HG03558 (cell line): ENCODE data around the gene SNX15.
"Not testable (repeated sequence)": the region's sequence is repeated elsewhere in the genome, so short reads cannot be mapped to it uniquely, and the experiment has no call there.

Source experiments
- ATAC-seq: cut with Tn5 transposase; IDR thresholded peaks from one replicate; pipeline ENCODE4 v1.9.1; 2021; ENCODE audit warnings: moderate number of reproducible peaks; ENCODE audit not compliant: unreplicated experiment; ENCODE audit errors: extremely low read depth

SNX15 gene

DNA sequence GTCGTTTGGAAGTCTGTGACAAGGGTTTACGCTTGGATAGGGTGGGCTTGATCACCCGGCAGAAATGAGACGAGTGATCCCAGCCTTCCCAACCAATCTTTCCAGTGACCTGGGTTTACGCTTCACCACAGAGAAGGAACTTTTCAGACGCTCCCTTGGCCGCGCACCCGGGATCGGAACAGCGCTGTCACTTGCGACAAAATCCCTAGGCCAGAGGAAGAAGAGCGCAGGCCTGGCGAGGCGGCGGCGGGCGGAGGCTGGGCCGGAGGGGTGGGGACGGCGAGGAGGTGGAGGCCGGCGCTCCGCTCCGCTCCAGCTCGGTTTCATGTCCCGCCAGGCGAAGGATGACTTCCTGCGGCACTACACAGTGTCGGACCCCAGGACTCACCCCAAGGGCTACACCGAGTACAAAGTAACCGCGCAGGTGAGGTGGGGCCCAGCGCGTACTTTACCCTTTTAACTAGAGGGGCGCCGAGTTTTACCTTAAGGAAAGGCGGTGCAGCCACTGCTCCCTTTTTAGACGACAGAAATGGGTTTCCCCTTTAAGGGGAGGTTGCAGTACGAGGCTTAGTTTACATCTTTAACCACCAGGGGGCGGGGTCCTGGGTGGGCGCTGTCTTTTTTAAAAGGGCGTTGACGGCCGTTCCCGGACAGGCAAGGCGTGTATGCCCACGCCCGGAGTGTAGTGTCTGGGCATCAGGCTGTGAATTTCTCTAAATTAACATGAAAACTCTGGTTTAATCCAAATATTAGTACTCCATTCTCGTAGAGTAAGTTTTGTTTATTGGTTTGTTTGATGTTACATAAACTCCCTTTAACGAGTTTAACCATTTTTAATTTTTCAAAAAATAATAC is at the start of gene SNX15:
Gene SNX15, plus strand, starts transcription at position 227 of the 855 bp plus-strand sequence. Its CDS starts 99 bp downstream, at position 326.
- ATAC-seq, result peak; percentile 70

DNA sequence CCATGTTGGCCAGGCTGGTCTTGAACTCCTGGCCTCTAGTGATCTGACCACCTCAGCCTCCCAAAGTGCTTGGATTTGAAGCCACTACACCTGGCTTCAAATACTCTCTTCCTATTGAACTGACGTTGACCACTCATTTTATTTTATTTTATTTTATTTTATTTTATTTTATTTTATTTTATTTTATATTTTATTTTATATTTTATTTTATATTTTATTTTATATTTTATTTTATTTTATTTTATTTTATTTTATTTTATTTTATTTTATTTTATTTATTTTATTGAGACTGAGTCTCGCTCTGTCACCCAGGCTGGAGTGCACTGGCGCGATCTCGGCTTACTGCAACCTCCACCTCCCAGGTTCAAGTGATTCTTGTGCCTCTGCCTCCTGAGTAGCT is 43.9 kb upstream of the SNX15 start:
- ATAC-seq, result not testable (repeated sequence)

DNA sequence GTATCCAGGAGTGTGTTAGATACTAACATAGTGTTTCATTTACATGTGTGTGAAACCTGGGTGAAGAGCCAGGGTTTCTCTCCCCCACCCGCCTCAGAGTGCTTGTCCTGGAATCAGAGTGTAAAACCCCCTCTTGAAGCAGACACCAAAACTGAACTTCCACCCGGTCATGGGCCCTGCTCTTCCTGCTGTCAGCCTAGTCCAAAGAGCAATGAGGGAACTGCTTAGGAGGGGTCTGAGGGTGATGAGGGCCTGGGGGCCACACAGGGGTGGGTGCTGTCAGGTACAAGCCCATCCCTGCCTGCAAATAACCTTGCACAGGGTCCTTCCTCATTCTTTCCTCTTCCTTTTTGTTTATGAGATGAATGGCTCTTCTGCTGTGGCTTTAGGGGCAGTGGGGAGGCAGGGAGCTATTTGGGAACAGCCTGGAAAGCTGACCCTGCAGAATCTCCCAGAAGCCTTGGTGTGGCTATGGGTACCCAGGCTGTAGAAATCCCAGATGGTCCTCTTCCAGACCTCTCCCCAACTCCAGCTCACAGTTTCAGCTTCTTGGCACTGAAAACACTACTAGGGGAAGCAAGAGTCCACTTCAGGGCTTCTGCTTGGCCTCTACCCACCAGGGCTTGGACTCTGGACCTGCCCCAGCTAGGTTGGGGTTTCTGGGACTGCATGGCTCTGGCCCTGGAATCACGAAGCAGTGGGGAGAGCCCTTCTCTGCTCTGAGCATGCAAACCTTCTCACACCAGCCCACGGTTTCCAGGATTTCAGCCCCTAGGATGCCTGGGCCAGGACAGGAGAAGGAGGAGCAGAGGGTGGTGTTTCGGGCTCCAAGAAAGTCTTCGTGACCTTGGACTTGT is 39.0 kb upstream of the SNX15 start:
- no peak for ATAC-seq

DNA sequence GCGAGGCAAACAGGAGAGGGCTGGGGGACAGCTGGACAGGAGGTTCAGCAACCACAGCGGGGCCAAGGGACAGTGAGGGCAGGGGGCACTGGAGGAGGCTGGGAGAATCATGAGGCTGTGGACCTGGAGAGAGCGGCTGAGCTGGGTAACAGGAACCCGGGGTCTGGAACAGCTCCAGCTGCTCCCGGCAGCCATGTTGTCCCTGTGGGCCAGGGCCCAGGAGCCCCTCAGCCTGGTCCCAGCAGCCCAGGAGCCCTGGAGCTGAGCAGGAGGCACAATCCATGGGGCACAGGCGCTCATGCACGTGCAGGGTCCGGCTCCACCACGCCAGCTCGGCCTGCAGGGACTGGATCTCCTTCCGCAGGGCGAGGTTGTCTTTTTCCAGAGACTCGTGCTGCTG is 37.8 kb upstream of the SNX15 start:
- no peak for ATAC-seq

DNA sequence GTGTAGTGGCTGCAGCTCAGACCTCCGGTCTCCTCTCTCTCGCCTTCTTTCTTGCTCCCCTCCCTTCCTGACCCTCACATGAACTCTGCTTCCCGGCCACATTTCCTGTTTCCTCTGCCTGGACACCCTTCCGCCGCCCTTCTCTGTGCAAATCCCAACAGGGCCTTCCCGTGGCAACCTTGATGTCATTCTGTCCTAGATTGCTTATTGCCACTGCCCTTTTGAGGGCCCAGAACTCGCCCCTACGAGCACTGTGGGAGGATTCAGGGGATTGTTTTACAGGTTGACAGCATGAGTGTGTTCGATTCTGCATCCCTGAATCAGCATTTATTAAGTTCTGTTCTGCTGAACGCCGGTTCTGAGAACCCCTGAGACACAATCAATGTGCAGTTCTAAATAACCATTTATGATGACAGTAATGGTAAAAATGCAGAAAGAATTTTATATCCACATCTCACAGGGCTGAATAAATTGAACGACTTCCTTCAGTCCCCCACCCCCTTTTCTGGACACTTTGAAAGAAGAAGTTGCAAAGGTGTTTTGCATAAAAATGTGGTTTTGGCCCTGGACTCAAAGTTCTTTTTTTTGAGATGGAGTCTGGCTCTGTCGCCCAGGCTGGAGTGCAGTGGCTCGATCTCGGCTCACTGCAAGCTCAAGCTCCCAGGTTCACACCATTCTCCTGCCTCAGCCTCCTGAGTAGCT is 36.9 kb upstream of the SNX15 start:
- no peak for ATAC-seq

DNA sequence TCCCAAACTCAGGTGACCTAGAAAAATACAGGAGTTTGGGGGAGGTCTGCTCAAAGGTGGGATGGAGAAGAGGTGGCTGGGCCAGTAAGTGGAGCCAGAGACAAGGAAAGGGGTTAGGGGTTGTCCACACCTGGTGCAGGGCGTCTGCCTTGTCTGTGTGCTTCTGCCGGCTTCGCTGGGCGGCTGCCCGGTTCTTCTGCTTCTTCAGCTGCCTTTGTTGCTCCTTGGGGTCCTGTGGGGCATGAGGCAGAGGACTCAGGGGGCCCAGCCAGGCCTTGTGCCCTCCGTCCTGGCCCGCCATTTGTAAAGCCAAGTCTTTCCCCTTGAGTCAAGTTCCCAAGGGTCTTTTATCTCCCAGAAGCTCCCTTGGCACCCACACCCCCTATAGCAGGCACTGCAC is 32.9 kb upstream of the SNX15 start:
- no peak for ATAC-seq

GRCh38 chr11:64996327-64996709 is 30.9 kb upstream of the SNX15 start:
- no peak for ATAC-seq

DNA sequence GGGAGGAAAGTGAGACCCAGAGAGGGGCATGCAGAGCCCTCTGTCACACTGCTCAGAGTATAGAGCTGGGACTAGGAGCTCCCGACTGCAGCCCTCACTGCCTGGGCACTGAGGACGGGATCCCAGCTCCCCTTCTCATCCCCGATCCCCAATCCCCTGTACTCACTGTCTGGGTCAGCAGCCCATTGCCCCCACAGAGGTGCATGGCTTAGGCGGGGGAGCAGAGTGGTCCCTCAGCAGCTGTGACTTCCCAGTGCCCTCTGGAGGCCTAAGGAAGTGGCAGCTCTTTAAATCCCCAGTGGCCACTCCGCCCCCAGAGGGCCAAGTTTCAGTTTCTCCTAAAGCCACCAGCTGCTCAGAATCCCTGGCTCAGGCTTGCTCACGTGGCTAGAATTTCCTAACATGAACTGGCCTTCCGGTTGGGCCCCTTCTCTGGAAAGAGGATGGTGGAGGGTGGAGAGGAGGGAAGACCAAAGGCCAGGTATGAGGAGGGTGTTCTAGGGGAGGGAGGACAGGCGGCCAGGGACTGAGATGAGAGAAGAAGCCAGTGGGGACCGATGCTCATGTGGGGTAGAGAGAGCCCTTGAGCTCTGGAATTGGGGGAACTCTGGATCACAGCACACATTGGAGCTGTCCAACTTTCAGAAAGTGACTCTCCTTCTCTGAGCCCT is 30.4 kb upstream of the SNX15 start, which contains the start of gene BATF2:
Gene BATF2, minus strand, starts transcription at position 262 of the 671 bp plus-strand sequence. Its CDS starts 57 bp downstream, at position 205.
- no peak for ATAC-seq

- ATAC-seq, result no peak
These were observed 29.1 kb upstream of the SNX15 start for GRCh38 chr11:64998141-64998540.

DNA sequence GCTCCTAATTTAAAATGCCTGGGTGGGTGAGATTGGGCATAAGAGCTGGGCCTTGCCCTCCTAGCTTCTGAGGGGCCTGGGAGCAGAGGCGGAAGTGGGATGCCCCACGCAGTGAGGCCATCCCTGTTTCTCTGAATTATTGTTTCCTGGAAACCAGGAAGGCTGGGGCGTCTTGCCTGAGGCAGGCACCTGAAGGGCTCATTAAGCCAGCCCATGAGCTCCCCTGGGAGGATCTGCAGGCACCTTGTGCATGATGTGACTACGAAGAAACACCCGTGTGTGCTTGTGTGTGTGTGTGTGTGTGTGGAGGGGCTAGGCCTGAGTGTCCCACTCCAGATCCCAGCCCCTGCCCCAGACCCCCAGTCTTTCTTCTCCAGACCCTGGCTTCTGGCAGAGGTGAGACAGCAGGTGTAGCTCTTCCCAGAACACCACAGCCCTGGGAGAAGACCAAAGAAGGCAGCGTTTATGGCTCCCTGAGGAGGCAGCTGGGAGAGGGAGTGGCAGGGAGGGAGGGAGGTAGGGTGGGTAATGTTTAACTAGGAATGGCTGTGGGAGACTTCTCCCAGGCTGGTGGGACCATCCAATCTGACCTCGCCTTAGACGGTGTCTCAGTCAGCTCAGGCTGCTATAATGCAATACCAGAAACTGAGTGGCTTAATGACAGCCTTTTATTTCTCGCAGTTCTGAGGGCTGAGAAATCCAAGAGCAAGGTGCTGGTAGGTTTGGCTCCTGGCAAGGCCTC is 28.4 kb upstream of the SNX15 start:
- no peak for ATAC-seq

DNA sequence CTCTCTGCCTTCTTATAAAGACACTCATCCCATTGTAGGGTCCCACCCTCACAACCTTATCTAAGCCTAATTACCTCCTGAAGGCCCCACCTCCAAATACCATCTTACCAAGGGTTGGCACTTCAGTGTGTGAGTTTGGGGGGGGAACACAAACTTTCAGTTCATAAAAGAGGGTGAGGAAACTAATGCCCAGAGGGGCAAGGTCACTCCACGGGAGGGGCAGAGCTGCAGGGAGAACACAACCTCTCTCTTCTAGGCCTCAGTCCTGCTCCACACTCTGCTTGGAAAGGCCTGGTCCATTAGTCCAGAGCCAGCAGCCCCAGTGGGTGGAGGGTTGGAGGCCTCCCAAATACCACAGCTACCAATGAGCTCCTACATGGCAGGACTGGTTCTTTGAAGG is 27.8 kb upstream of the SNX15 start:
- no peak for ATAC-seq

DNA sequence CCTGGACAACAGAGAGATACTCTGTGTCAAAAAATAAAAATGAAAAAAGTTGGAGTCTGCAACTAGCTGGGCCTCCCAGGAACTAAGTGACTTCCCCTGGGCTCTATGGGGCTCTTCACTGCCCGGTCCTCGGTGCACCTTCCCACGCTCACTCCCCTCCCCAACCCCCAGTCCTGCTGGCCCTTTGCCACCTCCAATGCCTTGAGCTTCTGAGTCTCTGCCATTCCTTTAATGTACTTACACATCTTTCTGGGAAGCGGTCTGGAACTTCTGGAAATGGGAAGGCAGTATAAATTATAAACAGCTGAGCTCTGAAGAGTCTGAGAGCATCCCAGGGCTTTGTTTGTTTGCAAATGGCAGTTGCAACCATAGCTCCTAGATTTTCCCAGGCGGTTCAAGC is 24.5 kb upstream of the SNX15 start:
- ATAC-seq, result no peak

- no peak for ATAC-seq
These were observed 24.0 kb upstream of the SNX15 start for GRCh38 chr11:65003282-65003681.

DNA sequence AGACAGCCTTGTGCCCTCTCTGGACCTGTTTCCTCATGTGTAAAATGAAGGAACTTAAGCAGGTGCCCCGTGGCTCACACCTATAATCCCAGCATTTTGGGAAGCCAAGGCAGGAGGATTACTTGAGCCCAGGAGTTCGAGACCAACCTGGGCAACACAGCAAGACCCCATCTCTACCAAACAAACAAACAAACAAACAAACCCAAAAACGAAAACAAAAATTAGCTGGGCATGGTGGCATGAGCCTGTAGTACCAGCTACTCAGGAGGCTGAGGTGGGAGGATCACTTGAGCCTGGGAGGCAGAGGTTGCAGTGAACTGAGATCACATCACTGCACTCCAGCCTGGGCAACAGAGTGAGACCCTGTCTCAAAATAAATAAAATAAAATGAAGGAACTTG is 23.3 kb upstream of the SNX15 start:
- ATAC-seq, result not testable (repeated sequence)

GRCh38 chr11:65008016-65008415 is 19.2 kb upstream of the SNX15 start:
- no peak for ATAC-seq

- ATAC-seq, result no peak
These were observed 18.4 kb upstream of the SNX15 start for GRCh38 chr11:65008873-65009272.

GRCh38 chr11:65013130-65013887 is 13.9 kb upstream of the SNX15 start:
- no peak for ATAC-seq

DNA sequence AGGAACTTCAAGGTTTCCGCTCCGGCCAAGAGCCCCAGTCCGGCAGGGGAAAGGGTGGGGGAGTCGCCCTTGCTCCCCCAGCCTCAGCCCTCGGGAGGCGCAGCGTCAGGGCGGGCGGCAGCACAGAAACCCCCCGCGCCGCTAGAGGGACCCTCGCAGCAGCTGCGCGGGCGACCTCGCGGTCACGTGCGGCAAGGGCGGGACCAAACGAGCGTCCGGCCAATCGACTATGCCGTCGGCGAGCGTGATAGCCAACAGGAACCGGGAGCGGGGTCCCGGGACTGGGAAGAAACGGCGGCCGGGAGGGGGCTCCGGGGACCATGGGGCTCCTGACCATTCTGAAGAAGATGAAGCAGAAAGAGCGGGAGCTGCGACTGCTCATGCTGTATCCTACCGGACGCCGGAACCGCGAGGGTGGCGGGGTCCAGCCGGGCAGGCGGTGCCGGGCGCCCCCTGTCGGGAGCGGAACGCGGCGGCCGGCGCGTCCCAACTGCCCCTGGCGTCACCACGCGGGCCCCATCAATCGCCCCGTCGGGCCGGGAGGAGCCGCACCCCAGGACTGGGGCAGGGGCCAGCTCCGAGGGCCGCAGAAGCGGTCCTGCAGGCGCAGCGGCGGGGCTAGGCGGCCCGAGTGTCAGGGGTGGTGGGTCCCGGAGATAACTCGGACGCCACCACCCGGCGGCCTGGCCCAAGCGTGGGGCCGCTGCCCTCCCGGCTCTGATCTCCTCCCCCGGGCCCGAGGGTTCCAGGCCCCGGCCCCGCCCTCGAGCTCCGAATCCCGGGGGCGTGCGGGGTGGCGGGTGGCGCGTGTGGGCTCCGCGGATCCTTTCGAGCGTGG is 13.1 kb upstream of the SNX15 start, which contains the start of gene ARL2:
Gene ARL2, plus strand, starts transcription at position 273 of the 838 bp plus-strand sequence. Its CDS starts 48 bp downstream, at position 321.
- no peak for ATAC-seq
